H9 (cell line): Measurements from ENCODE around the gene ADARB2. TPM values are rescaled to one million over a fixed set of nuclear protein-coding genes. Genes with fewer than 3 reads are reported as not detected.

Source experiments
- DNase-seq: peaks from one replicate; pipeline ENCODE4 v3.0.0-alpha.2; 2017
- H2AFZ ChIP-seq: one replicate; pipeline ENCODE4 v1.6.1; 2013; ENCODE audit warnings: mild to moderate bottlenecking, low read length, control low read depth, moderate library complexity
- H2AK5ac ChIP-seq: 2 replicates; pipeline ENCODE4 v1.6.1; 2013; ENCODE audit warnings: low read length, control low read depth, mixed read lengths; ENCODE audit not compliant: insufficient read length
- H2BK120ac ChIP-seq: one replicate; pipeline ENCODE4 v1.6.1; 2013; ENCODE audit warnings: low read depth, mild to moderate bottlenecking, low read length, control low read depth, inconsistent platforms; ENCODE audit not compliant: poor library complexity, severe bottlenecking
- H2BK12ac ChIP-seq: 2 replicates; pipeline ENCODE4 v1.6.1; 2013; ENCODE audit warnings: low read length, control low read depth, mixed read lengths, low read depth; ENCODE audit not compliant: insufficient read length
- H2BK15ac ChIP-seq: 2 replicates; pipeline ENCODE4 v1.6.1; 2013; ENCODE audit warnings: low read depth, low read length, control low read depth
- H2BK20ac ChIP-seq: one replicate; pipeline ENCODE4 v1.6.1; 2013; ENCODE audit warnings: low read depth, mild to moderate bottlenecking, low read length, control low read depth, inconsistent platforms; ENCODE audit not compliant: poor library complexity, severe bottlenecking
- H2BK5ac ChIP-seq: 2 replicates; pipeline ENCODE4 v1.6.1; 2013; ENCODE audit warnings: low read length, control low read depth, mixed read lengths; ENCODE audit not compliant: insufficient read length
- H3K14ac ChIP-seq: 2 replicates; pipeline ENCODE4 v1.6.1; 2013; ENCODE audit warnings: low read length, control low read depth; ENCODE audit not compliant: insufficient read depth
- H3K18ac ChIP-seq: 2 replicates; pipeline ENCODE4 v1.6.1; 2013; ENCODE audit warnings: low read depth, mild to moderate bottlenecking, mixed read lengths, low read length, control low read depth; ENCODE audit not compliant: insufficient read length
- H3K23ac ChIP-seq: 2 replicates; pipeline ENCODE4 v1.6.1; 2013; ENCODE audit warnings: low read length, control low read depth, mixed read lengths, low read depth; ENCODE audit not compliant: insufficient read length
- H3K23me2 ChIP-seq: 2 replicates; pipeline ENCODE4 v1.6.1; 2013; ENCODE audit warnings: low read depth, mild to moderate bottlenecking, mixed read lengths, low read length, control low read depth; ENCODE audit not compliant: insufficient read length, poor library complexity, severe bottlenecking
- H3K27ac ChIP-seq: 2 replicates; pipeline ENCODE4 v1.5.1; 2013; ENCODE audit warnings: low read length, control low read depth, mixed read lengths, low read depth; ENCODE audit not compliant: insufficient read length
- H3K27me3 ChIP-seq: 2 replicates; pipeline ENCODE4 v1.6.1; 2013; ENCODE audit warnings: low read length, control low read depth, inconsistent platforms; ENCODE audit not compliant: insufficient read depth
- H3K4ac ChIP-seq: 2 replicates; pipeline ENCODE4 v1.6.1; 2013; ENCODE audit warnings: low read depth, mild to moderate bottlenecking, control low read depth, inconsistent platforms, low read length, moderate library complexity
- H3K4me1 ChIP-seq: 2 replicates; pipeline ENCODE4 v1.6.1; 2013; ENCODE audit warnings: low read length, control low read depth, inconsistent platforms; ENCODE audit not compliant: insufficient read depth
- H3K4me2 ChIP-seq: 2 replicates; pipeline ENCODE4 v1.6.1; 2013; ENCODE audit warnings: low read length, control low read depth, mixed read lengths; ENCODE audit not compliant: insufficient read length, insufficient read depth
- H3K56ac ChIP-seq: 2 replicates; pipeline ENCODE4 v1.6.1; 2013; ENCODE audit warnings: low read depth, mild to moderate bottlenecking, mixed read lengths, low read length, control low read depth; ENCODE audit not compliant: insufficient read length
- H3K79me1 ChIP-seq: 2 replicates; pipeline ENCODE4 v1.6.1; 2013; ENCODE audit warnings: low read depth, mild to moderate bottlenecking, moderate library complexity, low read length, control low read depth, inconsistent platforms; ENCODE audit not compliant: insufficient read depth, poor library complexity, severe bottlenecking
- H3K79me2 ChIP-seq: 2 replicates; pipeline ENCODE4 v1.6.1; 2013; ENCODE audit warnings: low read length, control low read depth, inconsistent platforms; ENCODE audit not compliant: insufficient read depth
- H3K9ac ChIP-seq: 2 replicates; pipeline ENCODE4 v1.6.1; 2013; ENCODE audit warnings: low read length, control low read depth, mixed read lengths; ENCODE audit not compliant: insufficient read length; ENCODE audit errors: extremely low read depth
- H3K9me3 ChIP-seq: one replicate; pipeline ENCODE4 v1.6.1; 2013; ENCODE audit warnings: low read depth, low read length, inconsistent platforms; ENCODE audit not compliant: control insufficient read depth
- H3T11ph ChIP-seq: one replicate; pipeline ENCODE4 v1.6.1; 2013; ENCODE audit warnings: mild to moderate bottlenecking, low read length, control low read depth, inconsistent platforms
- H4K20me1 ChIP-seq: one replicate; pipeline ENCODE4 v1.6.1; 2013; ENCODE audit not compliant: control insufficient read depth, insufficient read length, insufficient read depth
- H4K5ac ChIP-seq: 2 replicates; pipeline ENCODE4 v1.6.1; 2013; ENCODE audit warnings: low read depth, mild to moderate bottlenecking, mixed read lengths, low read length, control low read depth; ENCODE audit not compliant: insufficient read length
- H4K8ac ChIP-seq: replicated peaks from 2 replicates; pipeline ENCODE4 v1.6.1; 2013; ENCODE audit warnings: low read length, control low read depth, mixed read lengths, low read depth; ENCODE audit not compliant: insufficient read length
- H4K91ac ChIP-seq: 2 replicates; pipeline ENCODE4 v1.6.1; 2013; ENCODE audit warnings: low read depth, mild to moderate bottlenecking, moderate library complexity, mixed read lengths, low read length, control low read depth; ENCODE audit not compliant: insufficient read length
- H3K27ac Mint-ChIP-seq, 3 experiments: 2 replicates in 2 of 3; 3 replicates in 1 of 3; pipeline ENCODE4 v1.8.0; 2020 to 2021; ENCODE audit warnings: mixed read lengths in 3 of 3, mild to moderate bottlenecking in 1 of 3, moderate library complexity in 1 of 3
- H3K27me3 Mint-ChIP-seq: 2 replicates; pipeline ENCODE4 v1.8.0; 2021; ENCODE audit warnings: low read depth, mild to moderate bottlenecking, moderate library complexity, mixed read lengths
- H3K36me3 Mint-ChIP-seq, 3 experiments: 2 replicates in 2 of 3; 3 replicates in 1 of 3; pipeline ENCODE4 v1.8.0; 2020 to 2021; ENCODE audit warnings: low read depth in 3 of 3, mixed read lengths in 3 of 3; ENCODE audit not compliant: insufficient read depth in 1 of 3
- H3K4me1 Mint-ChIP-seq, 2 experiments: 2 replicates each; pipeline ENCODE4 v1.8.0; 2020; ENCODE audit warnings: mixed read lengths in 2 of 2
- H3K4me3 Mint-ChIP-seq, 2 experiments: 2 replicates in 1 of 2; 3 replicates in 1 of 2; pipeline ENCODE4 v1.8.0; 2020 to 2021; ENCODE audit warnings: mild to moderate bottlenecking in 2 of 2, mixed read lengths in 2 of 2, moderate library complexity in 1 of 2
- H3K9me3 Mint-ChIP-seq, 2 experiments: 2 replicates in 1 of 2; 3 replicates in 1 of 2; pipeline ENCODE4 v1.8.0; 2020; ENCODE audit warnings: mild to moderate bottlenecking in 2 of 2, mixed read lengths in 2 of 2, moderate library complexity in 1 of 2
- CTCF ChIP-seq: fragments of 200-600 bp; sonication (generic); conservative IDR thresholded peaks from 3 replicates; pipeline ENCODE4 v1.8.0; 2021; ENCODE audit warnings: antibody characterized with exemption, mild to moderate bottlenecking
- WGBS: extraction: QIAGEN DNeasy Blood & Tissue Kit; methylation state at CpG from one replicate; pipeline ENCODE4 v1.1.7; 2013; ENCODE audit warnings: missing lambda C conversion rate, low lambda C conversion rate, mixed read lengths; ENCODE audit not compliant: insufficient read length; ENCODE audit errors: extremely low coverage; 5-methylcytosine and 5-hydroxymethylcytosine counted together
- total RNA-seq: library from RNA; stranded (reverse); gene quantifications from 2 replicates; pipeline ENCODE4 v1.2.1, GENCODE V29; 2021

The ADARB2 gene
- total RNA-seq, 1 experiment from 2014 or later = 0.87 TPM

- no peak overlapping the region for H3K18ac ChIP-seq
- no peak overlapping the region for H3K4ac ChIP-seq
- H3T11ph ChIP-seq = no peak overlapping the region
- no peak overlapping the region for H2BK20ac ChIP-seq
- TF ChIP-seq CTCF = no peak
- no peaks in the 10 kb centered on the region for H3K23me2 ChIP-seq
- no peak overlapping the region; a peak in 1 of 7 replicates for H3K27ac Mint-ChIP-seq
- H2AFZ ChIP-seq = no peak overlapping the region
- H3K27me3 Mint-ChIP-seq = peaks cover 8% of the 10 kb centered on the region
- H3K4me3 Mint-ChIP-seq = no peak overlapping the region
- no CpG with 5 or more reads among the region's 3 CpGs for WGBS
- no peaks in the 10 kb centered on the region; the same call in 1 of the 2 replicates for H3K4me1 ChIP-seq
- no peaks in the 10 kb centered on the region for H3K79me2 ChIP-seq
- DNase-seq = no peak
- H3K27ac ChIP-seq = no peak overlapping the region
- H3K4me1 Mint-ChIP-seq = peaks cover 6 to 14% of the 10 kb centered on the region in 2 experiments
- H4K5ac ChIP-seq = no peak overlapping the region
- no peaks in the 10 kb centered on the region; the same call in 1 of the 2 replicates for H3K27me3 ChIP-seq
- H2BK5ac ChIP-seq = no peak overlapping the region
- no peak overlapping the region for H3K14ac ChIP-seq
- no peak overlapping the region for H2BK12ac ChIP-seq
- H3K79me1 ChIP-seq = no peaks in the 10 kb centered on the region
- no peak overlapping the region for H3K23ac ChIP-seq
- no peak overlapping the region for H2AK5ac ChIP-seq
- no peak overlapping the region for H3K4me2 ChIP-seq
- H2BK15ac ChIP-seq = no peak overlapping the region
- no peaks in the 10 kb centered on the region for H3K9me3 ChIP-seq
- no peak overlapping the region for H4K91ac ChIP-seq
- H4K20me1 ChIP-seq = no peaks in the 10 kb centered on the region
- no peak overlapping the region for H3K56ac ChIP-seq
- H3K9ac ChIP-seq = no peak overlapping the region
- H2BK120ac ChIP-seq = no peak overlapping the region
- no peak overlapping the region for H4K8ac ChIP-seq
- H3K36me3 Mint-ChIP-seq = peaks cover 0 to 11% (median 4%) of the 10 kb centered on the region in 3 experiments; a peak in 6 of 7 replicates
- H3K9me3 Mint-ChIP-seq = peaks cover 9% of the 10 kb centered on the region in 2 experiments
Observed at GRCh38 chr10:1661416-1661815, 75.9 kb downstream of the ADARB2 start.
